ENCODE results near the gene MGAT3. TPM values are rescaled to one million over a fixed set of nuclear protein-coding genes. Genes with fewer than 3 reads are reported as not detected.

The MGAT3 gene
- total and polyA plus RNA-seq, 9 of the 15 experiments (the other 6 are each of a cell fraction or from before 2014, with no cell fraction given) = 0.10 to 11.5 (median 4.6) TPM

- TF ChIP-seq, protein P1, sequence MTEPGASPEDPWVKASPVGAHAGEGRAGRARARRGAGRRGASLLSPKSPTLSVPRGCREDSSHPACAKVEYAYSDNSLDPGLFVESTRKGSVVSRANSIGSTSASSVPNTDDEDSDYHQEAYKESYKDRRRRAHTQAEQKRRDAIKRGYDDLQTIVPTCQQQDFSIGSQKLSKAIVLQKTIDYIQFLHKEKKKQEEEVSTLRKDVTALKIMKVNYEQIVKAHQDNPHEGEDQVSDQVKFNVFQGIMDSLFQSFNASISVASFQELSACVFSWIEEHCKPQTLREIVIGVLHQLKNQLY (CRISPR knock-in tag; conservative IDR thresholded peaks at IDR 0.05) = no peak
- no peak for TF ChIP-seq NFIX (CRISPR knock-in tag; IDR thresholded peaks at IDR 0.05; ENCODE audit: low read depth)
- TF ChIP-seq, protein P2, sequence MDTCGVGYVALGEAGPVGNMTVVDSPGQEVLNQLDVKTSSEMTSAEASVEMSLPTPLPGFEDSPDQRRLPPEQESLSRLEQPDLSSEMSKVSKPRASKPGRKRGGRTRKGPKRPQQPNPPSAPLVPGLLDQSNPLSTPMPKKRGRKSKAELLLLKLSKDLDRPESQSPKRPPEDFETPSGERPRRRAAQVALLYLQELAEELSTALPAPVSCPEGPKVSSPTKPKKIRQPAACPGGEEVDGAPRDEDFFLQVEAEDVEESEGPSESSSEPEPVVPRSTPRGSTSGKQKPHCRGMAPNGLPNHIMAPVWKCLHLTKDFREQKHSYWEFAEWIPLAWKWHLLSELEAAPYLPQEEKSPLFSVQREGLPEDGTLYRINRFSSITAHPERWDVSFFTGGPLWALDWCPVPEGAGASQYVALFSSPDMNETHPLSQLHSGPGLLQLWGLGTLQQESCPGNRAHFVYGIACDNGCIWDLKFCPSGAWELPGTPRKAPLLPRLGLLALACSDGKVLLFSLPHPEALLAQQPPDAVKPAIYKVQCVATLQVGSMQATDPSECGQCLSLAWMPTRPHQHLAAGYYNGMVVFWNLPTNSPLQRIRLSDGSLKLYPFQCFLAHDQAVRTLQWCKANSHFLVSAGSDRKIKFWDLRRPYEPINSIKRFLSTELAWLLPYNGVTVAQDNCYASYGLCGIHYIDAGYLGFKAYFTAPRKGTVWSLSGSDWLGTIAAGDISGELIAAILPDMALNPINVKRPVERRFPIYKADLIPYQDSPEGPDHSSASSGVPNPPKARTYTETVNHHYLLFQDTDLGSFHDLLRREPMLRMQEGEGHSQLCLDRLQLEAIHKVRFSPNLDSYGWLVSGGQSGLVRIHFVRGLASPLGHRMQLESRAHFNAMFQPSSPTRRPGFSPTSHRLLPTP (IDR thresholded peaks at IDR 0.05; ENCODE audit: borderline replicate concordance, extremely low read depth, insufficient read length) = no peak
- no peak for TF ChIP-seq SRSF1 (IDR thresholded peaks at IDR 0.05; ENCODE audit: low read depth, low read length)
Measured at GRCh38 chr22:39468487-39469325, 11.9 kb downstream of the MGAT3 start (continued).

GRCh38 chr22:39469326-39469680 is 12.5 kb downstream of the MGAT3 start:
- in situ Hi-C loops (cut with MboI) = no loop called here
- H3K4me3 ChIP-seq = no peak overlapping the region
- no peaks in the 10 kb centered on the region for H3K36me3 ChIP-seq (ENCODE audit: control insufficient read depth, insufficient read depth, low read length)
- WGBS (ENCODE audit: insufficient coverage, low coverage, missing lambda C conversion rate) = 95% methylated on average over 5 of the region's 6 CpGs
- H3K4me2 ChIP-seq (ENCODE audit: insufficient read depth, low read length) = no peak overlapping the region
- H3K9me3 ChIP-seq (replicated peaks; ENCODE audit: control insufficient read depth, insufficient read depth, low read depth, low read length) = no peaks in the 10 kb centered on the region
- CTCF ChIA-PET (ENCODE audit: low intra/inter-chr PET ratio) = no interaction called here
- H2AFZ ChIP-seq (ENCODE audit: low read depth, low read length) = no peak overlapping the region
- BruUV-seq (replicated peaks) = no TSS peak
- H3K79me2 ChIP-seq (ENCODE audit: control insufficient read depth, insufficient read depth, low read length) = peaks cover 54% of the 10 kb centered on the region
- peaks cover 64 to 95% of the 10 kb centered on the region in 2 experiments for H3K4me1 ChIP-seq (replicated peaks in 1 of 2; ENCODE audit: control insufficient read depth in 2 of 2, insufficient read depth in 2 of 2, low read length in 2 of 2)
- TF ChIP-seq RBFOX2 (IDR thresholded peaks at IDR 0.05; ENCODE audit: low read depth, low read length) = 0 out of 2 replicates have a peak, but pooled peaks have one; percentile 5
- TF ChIP-seq ZFP30 (CRISPR knock-in tag; IDR thresholded peaks at IDR 0.05; ENCODE audit: borderline replicate concordance) = no peak
- TF ChIP-seq NUFIP1 (IDR thresholded peaks at IDR 0.05; ENCODE audit: partially characterized antibody) = no peak
- POLR2A ChIA-PET = interaction anchor here (0.7 to 2.6 kb wide), 3 partner anchors 9 to 1957 kb away, joined by 3 to 11 read pairs (median 3); partner anchors contain the start of gene RPL3
- no peaks in the 10 kb centered on the region for H3K27me3 ChIP-seq (ENCODE audit: control insufficient read depth in 2 of 2, insufficient read depth in 2 of 2, low read length in 2 of 2)
- ATAC-seq = no peak
- no peaks in the 10 kb centered on the region for H3K9me1 ChIP-seq (ENCODE audit: control insufficient read depth, insufficient read depth, low read length)
- H4K20me1 ChIP-seq (replicated peaks; ENCODE audit: control insufficient read depth, insufficient read depth, low read length) = no peaks in the 10 kb centered on the region
- no peak for DNase-seq (ENCODE audit: extremely low read depth in 1 of 4, low spot score in 3 of 4)
- no peak overlapping the region for H3K27ac ChIP-seq (ENCODE audit: extremely low read depth, low read depth, low read length)
- intact Hi-C loops (cut with micrococcal nuclease) = no loop called here
- FAIRE-seq = no peak
- peak overlapping the region in 1 of 2 experiments; percentile 84; a peak in 2 of 4 replicates for H3K9ac ChIP-seq (ENCODE audit: insufficient read depth in 1 of 2, low read depth in 2 of 2, low read length in 2 of 2)
